Parathyroid adenoma (tissue), 2 donors: Measurements from ENCODE around the gene TAGLN3.

ENCODE experiments used
- H2AFZ ChIP-seq: fragments of 300-600 bp; sonication (generic); one replicate; pipeline ENCODE4 v1.7.0; 2017; ENCODE audit warnings: antibody characterized with exemption, mild to moderate bottlenecking
- H3K27ac ChIP-seq: fragments of 300-600 bp; sonication (generic); one replicate; pipeline ENCODE4 v1.7.0; 2017
- H3K27me3 ChIP-seq: fragments of 300-600 bp; sonication (generic); one replicate; pipeline ENCODE4 v1.7.0; 2017; ENCODE audit warnings: low read length; ENCODE audit not compliant: control insufficient read depth, insufficient read depth
- H3K36me3 ChIP-seq: fragments of 300-600 bp; sonication (generic); one replicate; pipeline ENCODE4 v1.7.0; 2017; ENCODE audit warnings: low read length; ENCODE audit not compliant: control insufficient read depth, insufficient read depth
- H3K4me1 ChIP-seq: fragments of 300-600 bp; sonication (generic); one replicate; pipeline ENCODE4 v1.7.0; 2017; ENCODE audit warnings: control low read depth
- H3K4me2 ChIP-seq: fragments of 300-600 bp; sonication (generic); one replicate; pipeline ENCODE4 v1.7.0; 2017; ENCODE audit warnings: low read length
- H3K4me3 ChIP-seq: fragments of 300-600 bp; sonication (generic); one replicate; pipeline ENCODE4 v1.7.0; 2017; ENCODE audit warnings: low read depth, low read length
- H3K79me2 ChIP-seq: fragments of 300-600 bp; sonication (generic); one replicate; pipeline ENCODE4 v1.7.0; 2017; ENCODE audit warnings: control low read depth
- H3K9ac ChIP-seq: fragments of 300-600 bp; sonication (generic); one replicate; pipeline ENCODE4 v1.7.0; 2017; ENCODE audit warnings: mild to moderate bottlenecking
- H3K9me3 ChIP-seq: fragments of 300-600 bp; sonication (generic); one replicate; pipeline ENCODE4 v1.7.0; 2017; ENCODE audit warnings: low read length; ENCODE audit not compliant: control insufficient read depth
- TF ChIP-seq, protein P1 (sequence below): fragments of 300-600 bp; sonication (generic); IDR thresholded peaks from one replicate; pipeline ENCODE4 v1.7.0; 2017; ENCODE audit warnings: antibody characterized with exemption, mild to moderate bottlenecking
- donor health status: primary hyperparathyroidism.

TAGLN3 gene

GRCh38 chr3:111999484-112000324, 982 bp downstream of the TAGLN3 start:
- Histone ChIP-seq H3K27ac (no peak overlapping the region), H3K9ac (no peak overlapping the region), H3K4me1 (no peaks in the 10 kb centered on the region), H3K4me3 (peak overlapping the region; percentile 50), H3K36me3 (no peaks in the 10 kb centered on the region), H3K9me3 (no peaks in the 10 kb centered on the region), H3K4me2 (peak overlapping the region; percentile 93), H3K27me3 (no peaks in the 10 kb centered on the region), H2AFZ (peak overlapping the region; percentile 87), H3K79me2 (no peaks in the 10 kb centered on the region)
- TF ChIP-seq, protein P1, sequence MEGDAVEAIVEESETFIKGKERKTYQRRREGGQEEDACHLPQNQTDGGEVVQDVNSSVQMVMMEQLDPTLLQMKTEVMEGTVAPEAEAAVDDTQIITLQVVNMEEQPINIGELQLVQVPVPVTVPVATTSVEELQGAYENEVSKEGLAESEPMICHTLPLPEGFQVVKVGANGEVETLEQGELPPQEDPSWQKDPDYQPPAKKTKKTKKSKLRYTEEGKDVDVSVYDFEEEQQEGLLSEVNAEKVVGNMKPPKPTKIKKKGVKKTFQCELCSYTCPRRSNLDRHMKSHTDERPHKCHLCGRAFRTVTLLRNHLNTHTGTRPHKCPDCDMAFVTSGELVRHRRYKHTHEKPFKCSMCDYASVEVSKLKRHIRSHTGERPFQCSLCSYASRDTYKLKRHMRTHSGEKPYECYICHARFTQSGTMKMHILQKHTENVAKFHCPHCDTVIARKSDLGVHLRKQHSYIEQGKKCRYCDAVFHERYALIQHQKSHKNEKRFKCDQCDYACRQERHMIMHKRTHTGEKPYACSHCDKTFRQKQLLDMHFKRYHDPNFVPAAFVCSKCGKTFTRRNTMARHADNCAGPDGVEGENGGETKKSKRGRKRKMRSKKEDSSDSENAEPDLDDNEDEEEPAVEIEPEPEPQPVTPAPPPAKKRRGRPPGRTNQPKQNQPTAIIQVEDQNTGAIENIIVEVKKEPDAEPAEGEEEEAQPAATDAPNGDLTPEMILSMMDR = no peak

DNA sequence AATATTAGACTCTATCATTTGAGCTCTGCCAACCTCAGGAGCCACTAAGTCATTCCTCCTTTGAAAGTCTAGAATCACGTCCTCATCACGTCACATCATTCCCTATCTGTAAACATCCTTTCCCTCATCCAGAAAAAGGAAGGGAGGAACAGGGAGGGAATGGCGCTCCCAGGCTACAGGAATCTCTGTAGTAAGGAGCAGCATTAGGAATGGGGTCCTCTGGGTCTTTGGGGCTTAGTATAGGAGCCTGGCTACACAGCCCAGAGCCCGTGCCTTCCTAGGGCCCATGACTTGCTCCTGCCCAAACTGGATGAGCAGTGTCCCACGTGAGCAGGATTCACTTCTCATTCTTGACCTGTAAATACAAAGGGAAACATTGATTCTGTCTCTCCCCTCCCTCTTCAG, 1.6 kb downstream of the TAGLN3 start:
- Histone ChIP-seq H3K9me3 (no peaks in the 10 kb centered on the region), H3K4me3 (no peak overlapping the region), H3K4me2 (no peak overlapping the region), H3K79me2 (no peaks in the 10 kb centered on the region), H2AFZ (no peak overlapping the region), H3K4me1 (no peaks in the 10 kb centered on the region), H3K27me3 (no peaks in the 10 kb centered on the region), H3K9ac (no peak overlapping the region), H3K36me3 (no peaks in the 10 kb centered on the region), H3K27ac (no peak overlapping the region)
- TF ChIP-seq, protein P1 = no peak

DNA sequence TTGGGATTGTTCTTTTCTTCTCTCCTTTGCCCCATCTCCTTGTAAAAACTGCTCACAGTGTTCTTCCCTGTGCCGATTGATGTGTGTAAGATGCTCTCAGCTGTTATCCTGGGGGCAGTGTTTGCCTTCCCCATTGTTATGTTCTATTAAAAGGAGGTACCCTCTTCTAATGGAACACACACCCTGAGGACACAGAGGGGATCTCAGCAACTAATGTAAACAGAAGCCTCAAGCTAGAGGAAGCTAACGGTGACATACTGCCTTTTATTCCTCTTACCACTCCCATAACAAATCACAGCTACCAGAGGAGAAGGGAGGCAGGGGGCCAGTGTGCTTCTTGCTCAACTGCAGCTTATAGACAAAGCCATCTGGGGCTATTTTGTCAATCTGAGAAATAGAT, 2.2 kb downstream of the TAGLN3 start:
- Histone ChIP-seq H3K9me3 (no peaks in the 10 kb centered on the region), H3K36me3 (no peaks in the 10 kb centered on the region), H3K4me2 (no peak overlapping the region), H3K9ac (no peak overlapping the region), H3K27ac (no peak overlapping the region), H3K79me2 (no peaks in the 10 kb centered on the region), H3K4me1 (no peaks in the 10 kb centered on the region), H3K27me3 (no peaks in the 10 kb centered on the region), H2AFZ (no peak overlapping the region), H3K4me3 (no peak overlapping the region)
- TF ChIP-seq, protein P1 = no peak

GRCh38 chr3:112001526-112001925, 2.8 kb downstream of the TAGLN3 start:
- no peak overlapping the region for H3K4me3 ChIP-seq
- no peaks in the 10 kb centered on the region for H3K9me3 ChIP-seq
- H3K36me3 ChIP-seq = no peaks in the 10 kb centered on the region
- H3K27me3 ChIP-seq = no peaks in the 10 kb centered on the region
- no peaks in the 10 kb centered on the region for H3K4me1 ChIP-seq
- H3K9ac ChIP-seq = no peak overlapping the region
- H2AFZ ChIP-seq = no peak overlapping the region
- no peaks in the 10 kb centered on the region for H3K79me2 ChIP-seq
- H3K4me2 ChIP-seq = no peak overlapping the region
- TF ChIP-seq, protein P1 = no peak
- H3K27ac ChIP-seq = no peak overlapping the region
